Measurements from ENCODE around the gene C1QC.

The C1QC gene

DNA sequence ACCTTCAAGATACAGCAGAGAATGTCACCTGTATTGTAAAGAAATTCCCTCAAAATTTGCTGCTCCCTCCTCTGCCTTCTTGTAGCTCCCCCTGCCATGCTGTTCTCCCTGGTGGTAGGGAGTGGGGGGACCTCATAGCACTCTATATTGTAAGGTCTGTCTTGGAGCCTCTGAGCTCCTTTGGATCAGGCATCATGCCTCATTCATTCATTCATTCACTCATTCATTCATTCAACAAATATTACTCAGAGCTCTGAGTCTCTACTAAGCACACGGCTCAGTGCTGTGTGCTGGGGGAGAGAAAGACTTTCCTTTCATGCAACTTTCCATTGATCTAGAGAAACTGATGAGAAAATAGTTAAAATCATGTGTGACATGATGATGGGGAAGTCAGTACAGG lies 40.1 kb downstream of the C1QC start:
- DNase-seq, result no peak

DNA sequence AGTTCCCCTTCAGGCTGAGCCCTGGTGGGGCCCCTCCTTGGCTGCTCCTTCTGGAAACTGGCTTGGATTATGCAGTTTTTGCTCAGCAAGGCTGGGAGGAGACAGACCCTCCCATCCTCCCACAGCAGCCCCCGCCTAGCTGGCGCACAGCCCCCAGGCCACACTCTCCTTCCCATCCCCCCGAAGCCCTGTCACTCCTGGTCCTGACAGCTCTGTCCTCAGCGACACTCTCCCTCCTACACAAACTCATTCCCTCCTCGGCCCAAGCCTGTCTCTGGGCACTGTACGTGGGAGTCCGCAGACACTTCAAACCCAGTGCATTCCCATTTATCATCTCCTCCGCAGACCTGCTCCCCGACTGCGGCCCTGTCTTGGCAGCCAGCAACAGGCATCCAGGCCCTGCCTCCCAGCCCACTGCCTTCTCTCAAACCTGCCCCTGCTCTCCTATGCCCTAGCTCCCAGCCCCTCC lies 42.2 kb downstream of the C1QC start:
- no peak for DNase-seq

DNA sequence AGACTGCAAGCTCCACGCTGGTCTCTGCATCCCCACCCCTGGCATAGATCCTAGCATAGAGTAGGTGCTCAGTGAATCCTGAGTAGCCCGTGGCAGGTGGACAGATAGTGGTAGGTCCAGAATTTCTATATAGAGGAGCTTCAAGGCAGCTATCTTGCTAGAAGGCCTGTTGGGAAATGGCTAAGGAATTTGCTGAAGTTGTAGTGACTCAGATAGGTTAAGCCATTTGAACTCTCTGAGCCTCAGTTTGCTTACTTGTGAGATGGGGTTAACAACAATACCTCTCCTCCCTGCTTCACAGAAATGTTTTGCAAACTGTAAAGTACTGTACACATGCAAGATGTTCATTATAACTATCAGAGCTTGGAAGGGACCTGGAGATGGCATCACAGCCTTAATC lies 43.8 kb downstream of the C1QC start:
- DNase-seq, result no peak

DNA sequence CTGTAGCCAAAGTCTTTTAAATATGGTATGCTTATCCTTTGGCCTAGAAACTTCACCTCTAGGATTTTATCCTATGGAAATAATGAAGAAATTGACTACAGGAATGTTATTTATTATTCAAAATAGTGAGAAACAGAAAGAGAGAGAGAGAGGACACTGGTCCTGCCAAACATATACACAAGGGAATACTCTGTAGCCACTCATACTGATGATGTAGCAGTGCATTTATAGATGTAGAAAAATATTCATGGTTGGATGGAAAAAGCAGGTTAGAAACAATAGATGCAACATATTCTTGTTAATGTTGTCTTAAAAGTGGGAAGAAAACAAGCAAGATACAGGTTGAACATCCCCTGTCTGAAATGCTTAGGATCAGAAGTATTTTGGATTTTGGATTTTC lies 45.0 kb downstream of the C1QC start:
- DNase-seq, result no peak

DNA sequence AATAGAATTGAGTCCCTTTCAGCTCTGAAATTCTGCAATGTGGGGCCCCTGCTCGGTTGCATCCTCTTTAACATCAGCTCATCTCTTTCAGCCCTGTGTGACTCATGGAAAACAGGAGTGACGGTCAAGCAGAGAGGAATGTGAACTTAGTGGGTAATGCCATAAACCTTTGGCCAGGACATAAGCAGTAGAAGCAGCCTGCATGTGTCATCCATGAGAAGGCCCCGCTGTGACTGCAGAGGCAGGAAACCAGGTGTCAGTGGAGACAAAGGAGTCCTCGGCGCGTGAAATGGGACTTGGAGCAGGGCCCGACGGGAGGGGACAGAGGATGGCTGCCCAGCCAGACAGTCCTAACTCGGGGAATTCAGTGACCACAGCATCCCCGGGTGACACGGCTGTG lies 46.1 kb downstream of the C1QC start:
- no peak for DNase-seq

DNA sequence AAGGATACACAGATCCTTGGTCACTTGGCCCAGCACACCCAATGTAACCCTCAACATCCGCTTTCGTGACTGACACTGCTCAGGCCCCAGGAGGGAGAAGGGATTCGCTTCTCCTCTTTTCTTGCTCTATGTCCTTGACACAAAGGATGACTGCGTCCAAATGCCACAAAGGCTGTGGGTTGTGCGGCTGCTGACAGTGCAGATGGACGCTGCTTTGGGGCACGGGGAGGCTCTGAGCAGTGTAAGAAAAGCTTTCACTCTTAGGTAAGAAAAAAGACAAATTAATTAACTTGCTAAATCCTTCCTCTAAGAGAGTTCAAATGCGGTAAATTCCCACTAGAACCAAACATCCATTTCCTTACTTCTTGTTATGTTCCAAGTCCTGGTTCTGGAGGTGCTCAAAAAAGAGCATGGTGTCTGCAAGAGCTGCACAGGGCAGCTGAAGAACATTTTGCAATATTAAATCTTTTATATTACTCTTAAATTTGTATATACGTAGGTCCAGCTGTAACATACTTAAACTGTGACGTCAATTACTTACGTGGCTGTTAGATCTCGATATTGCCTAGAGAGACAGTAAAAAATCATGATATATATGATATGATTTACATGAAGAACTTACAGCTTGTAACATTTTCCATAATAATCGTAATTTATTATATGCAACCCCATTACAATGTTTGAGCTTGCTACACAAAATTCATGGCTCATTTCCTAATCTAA lies 47.8 kb downstream of the C1QC start:
- DNase-seq, result no peak

DNA sequence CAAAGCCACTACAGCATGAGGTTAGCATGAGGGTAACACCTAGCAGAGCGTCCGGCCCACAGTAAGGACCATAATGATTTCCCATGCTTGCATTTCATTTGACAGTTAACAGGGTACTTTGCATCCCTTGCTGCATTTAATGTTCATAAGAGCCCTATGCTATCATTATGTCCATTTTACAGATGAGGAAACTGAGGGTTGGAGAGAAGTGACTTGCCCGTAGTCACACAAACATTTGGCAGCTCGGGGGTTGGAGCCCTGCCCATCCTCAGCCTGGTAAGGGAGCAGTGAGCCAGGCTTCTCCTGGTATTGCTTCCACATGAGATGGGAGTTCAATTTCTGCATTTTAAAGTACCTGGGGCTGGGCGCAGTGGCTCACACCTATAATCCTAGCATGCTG lies 50.7 kb downstream of the C1QC start:
- DNase-seq, result no peak

DNA sequence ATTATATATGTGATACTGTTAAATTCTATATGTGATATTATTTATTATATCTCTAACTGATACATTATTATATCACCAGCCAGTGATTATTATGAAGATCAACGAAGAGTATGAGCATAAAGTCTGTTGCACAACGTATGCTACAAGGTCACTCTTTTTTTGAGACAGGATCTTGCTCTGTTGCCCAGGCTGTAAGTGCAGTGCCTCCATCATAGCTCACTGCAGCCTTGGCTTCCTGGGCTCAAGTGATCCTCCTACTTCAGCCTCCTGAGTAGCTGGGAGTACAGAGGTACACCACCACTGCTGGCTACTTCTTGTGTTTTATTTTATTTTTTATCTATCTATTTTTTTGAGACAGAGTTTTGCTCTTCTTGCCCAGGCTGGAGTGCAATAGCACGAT lies 53.2 kb downstream of the C1QC start:
- no peak for DNase-seq

All from NCI-H82 (cell line).